Adrenal gland (tissue), 19 donors: ENCODE results near the gene COMT. TPM values are rescaled to one million over a fixed set of nuclear protein-coding genes. Genes with fewer than 3 reads are reported as not detected.

Experiments used
- DNase-seq, 7 donors: peaks; one replicate each; pipeline ENCODE4 v3.0.0-alpha.2; 2019 to 2020
- H3K27ac ChIP-seq, 5 donors: fragments of 200-600 bp; sonication (generic) in 4 of 5; 1 replicate in 3 of 5; 2 replicates in 2 of 5; pipeline versions ENCODE4 v1.5.1 to v1.8.0; 2016 to 2020; ENCODE audit warnings: mild to moderate bottlenecking in 1 of 5
- H3K27me3 ChIP-seq: fragments of 200-600 bp; 2 replicates; pipeline ENCODE4 v1.8.0; 2021
- H3K36me3 ChIP-seq, 2 donors: fragments of 200-600 bp; replicated peaks in 1 of 2; 1 replicate in 1 of 2; 2 replicates in 1 of 2; pipeline versions ENCODE4 v1.5.1 to v1.8.0; 2018 to 2022
- H3K4me1 ChIP-seq, 2 donors: fragments of 200-600 bp; replicated peaks in 1 of 2; 1 replicate in 1 of 2; 2 replicates in 1 of 2; pipeline versions ENCODE4 v1.5.1 to v1.8.0; 2018 to 2021
- H3K4me3 ChIP-seq, 4 donors: fragments of 200-600 bp; sonication (generic) in 3 of 4; one replicate each; pipeline ENCODE4 v1.5.1; 2016 to 2018
- H3K9me3 ChIP-seq, 3 donors: fragments of 200-600 bp; sonication (generic) in 1 of 3; replicated peaks in 1 of 3; 1 replicate in 2 of 3; 2 replicates in 1 of 3; pipeline versions ENCODE4 v1.5.1 to v1.8.0; 2016 to 2021
- POLR2A ChIP-seq, 2 donors: fragments of 450-650 bp; IDR thresholded peaks; one replicate each; pipeline ENCODE4 v1.6.1; 2017; ENCODE audit warnings: antibody characterized with exemption in 2 of 2, mild to moderate bottlenecking in 2 of 2, moderate library complexity in 1 of 2
- WGBS, 4 donors: extraction: QIAGEN DNeasy Blood & Tissue Kit in 2 of 4; methylation state at CpG; one replicate each; pipeline versions ENCODE4 v1.1.5 to v1.1.7; 2013 to 2017; 5-methylcytosine and 5-hydroxymethylcytosine counted together
- intact Hi-C, 2 donors: fragments of 100-400 bp; cut with DNase I; formaldehyde crosslinking; loops; one replicate each; pipeline versions ENCODE4 v1.14.1 to v1.15.0; 2022 to 2023
- long read RNA-seq, 10 donors: library from polyadenylated mRNA in 3 of 10; unstranded in 2 of 10; stranded (forward) in 1 of 10; transcript quantifications; one replicate each; pipeline ENCODE4 v2.0.0 and lab custom pipeline, GENCODE V29; 2021 to 2026
- polyA plus RNA-seq, 3 donors: library from polyadenylated mRNA; stranded (reverse); fragments of 200-250 nt in 2 of 3; fragments of 350-450 nt in 1 of 3; fragmentation: Illumina TruSeq in 1 of 3; extraction: RNeasy Lipid Tissue Mini Kit (QIAGEN cat#74804) in 1 of 3; gene quantifications; one replicate each; pipeline ENCODE4 v1.2.3, GENCODE V29; 2013 to 2014
- total RNA-seq, 9 donors: library from RNA; depleted of rRNA in 4 of 9; stranded (reverse); fragments of >200 nt in 4 of 9; fragments of 120-200 nt in 1 of 9; fragmentation: NEBNext Ultra II Directional in 1 of 9; extraction: Animal tissue kit (Norgen Biotek cat#: 25700) in 1 of 9; gene quantifications; one replicate each; pipeline versions ENCODE4 v1.1.0 to v1.2.4, GENCODE V29; 2013 to 2023
- TF ChIP-seq, protein P1 (sequence below), 6 experiments: fragments of 450-650 bp in 4 of 6; fragments of 200-600 bp in 2 of 6; sonication (generic) in 1 of 6; IDR thresholded peaks; 1 replicate in 5 of 6; 2 replicates in 1 of 6; pipeline versions ENCODE4 v1.5.1 to v1.8.0; 2016 to 2021; ENCODE audit warnings: antibody characterized with exemption in 6 of 6, mild to moderate bottlenecking in 2 of 6, moderate library complexity in 1 of 6
- donor health status: healthy with polysubstance abuse.
- donor health status: Bipolar disorder and iron deficiency.
- donor health status: DM: yes; HTN: yes; CAD: no.
- donor health status: DM: no; HTN: no; CAD: no.
- donor health status: DM: no; HTN: no; CAD: no.
- donor health status: DM: yes; HTN: yes; CAD: no.

The COMT gene
- total RNA-seq = 100 to 1,000 TPM; 268 to 743 (median 469) TPM
- 100 to 1,000 TPM in 1 of 3 donors, 10 to 100 TPM in 2; 51.3 to 220 (median 65.5) TPM for polyA plus RNA-seq
- long read RNA-seq, donor 1, transcript COMT-209 (4 exons, 1,035 nt) = minor isoform, 81 of 290 reads
- long read RNA-seq, donor 1, transcript COMT-203 (5 exons, 2,217 nt) = minor isoform, 5 of 290 reads
- long read RNA-seq, donor 1, transcript COMT-202 (6 exons, 2,437 nt) = major isoform, 126 of 290 reads
- long read RNA-seq, donor 1, partial matches to known transcripts = 73 of 290 reads
- long read RNA-seq, donor 1, other reads (novel, unspliced or antisense) = 0 of 290 reads
- long read RNA-seq, donor 2, transcript COMT-203 (5 exons, 2,217 nt) = minor isoform, 8 of 241 reads
- long read RNA-seq, donor 2, transcript COMT-209 (4 exons, 1,035 nt) = minor isoform, 57 of 241 reads
- long read RNA-seq, donor 2, transcript COMT-210 (3 exons, 546 nt) = minor isoform, 8 of 241 reads
- long read RNA-seq, donor 2, transcript COMT-202 (6 exons, 2,437 nt) = major isoform, 93 of 241 reads
- long read RNA-seq, donor 2, partial matches to known transcripts = 68 of 241 reads
- long read RNA-seq, donor 2, other reads (novel, unspliced or antisense) = 7 of 241 reads
- long read RNA-seq, donor 3, transcript COMT-209 (4 exons, 1,035 nt) = minor isoform, 17 of 189 reads
- long read RNA-seq, donor 3, transcript COMT-203 (5 exons, 2,217 nt) = minor isoform, 7 of 189 reads
- long read RNA-seq, donor 3, transcript COMT-202 (6 exons, 2,437 nt) = major isoform, 84 of 189 reads
- long read RNA-seq, donor 3, partial matches to known transcripts = 73 of 189 reads
- long read RNA-seq, donor 3, other reads (novel, unspliced or antisense) = 6 of 189 reads
- long read RNA-seq, donor 4, transcript COMT-209 (4 exons, 1,035 nt) = minor isoform, 8 of 268 reads
- long read RNA-seq, donor 4, transcript COMT-205 (6 exons, 1,339 nt) = minor isoform, 46 of 268 reads
- long read RNA-seq, donor 4, transcript COMT-202 (6 exons, 2,437 nt) = major isoform, 172 of 268 reads
- long read RNA-seq, donor 4, partial matches to known transcripts = 30 of 268 reads
- long read RNA-seq, donor 4, other reads (novel, unspliced or antisense) = 11 of 268 reads
- long read RNA-seq, donor 5, transcript COMT-209 (4 exons, 1,035 nt) = minor isoform, 9 of 600 reads
- long read RNA-seq, donor 5, transcript COMT-204 (6 exons, 1,548 nt) = minor isoform, 9 of 600 reads
- long read RNA-seq, donor 5, transcript COMT-205 (6 exons, 1,339 nt) = minor isoform, 65 of 600 reads
- long read RNA-seq, donor 5, transcript COMT-202 (6 exons, 2,437 nt) = major isoform, 439 of 600 reads
- long read RNA-seq, donor 5, partial matches to known transcripts = 39 of 600 reads
- long read RNA-seq, donor 5, other reads (novel, unspliced or antisense) = 37 of 600 reads
- long read RNA-seq, donor 6, transcript COMT-209 (4 exons, 1,035 nt) = minor isoform, 25 of 238 reads
- long read RNA-seq, donor 6, transcript COMT-205 (6 exons, 1,339 nt) = minor isoform, 37 of 238 reads
- long read RNA-seq, donor 6, transcript COMT-202 (6 exons, 2,437 nt) = major isoform, 127 of 238 reads
- long read RNA-seq, donor 6, partial matches to known transcripts = 27 of 238 reads
- long read RNA-seq, donor 6, other reads (novel, unspliced or antisense) = 22 of 238 reads
- long read RNA-seq, donor 7, transcript COMT-203 (5 exons, 2,217 nt) = minor isoform, 13 of 192 reads
- long read RNA-seq, donor 7, transcript COMT-202 (6 exons, 2,437 nt) = major isoform, 75 of 192 reads
- long read RNA-seq, donor 7, transcript COMT-209 (4 exons, 1,035 nt) = minor isoform, 30 of 192 reads
- long read RNA-seq, donor 7, partial matches to known transcripts = 69 of 192 reads
- long read RNA-seq, donor 7, other reads (novel, unspliced or antisense) = 0 of 192 reads
- long read RNA-seq, donor 8, transcript COMT-209 (4 exons, 1,035 nt) = minor isoform, 102 of 445 reads
- long read RNA-seq, donor 8, transcript COMT-202 (6 exons, 2,437 nt) = major isoform, 176 of 445 reads
- long read RNA-seq, donor 8, transcript COMT-203 (5 exons, 2,217 nt) = minor isoform, 13 of 445 reads
- long read RNA-seq, donor 8, transcript COMT-210 (3 exons, 546 nt) = minor isoform, 6 of 445 reads
- long read RNA-seq, donor 8, partial matches to known transcripts = 139 of 445 reads
- long read RNA-seq, donor 8, other reads (novel, unspliced or antisense) = 5 of 445 reads
- long read RNA-seq, donor 9, transcript COMT-203 (5 exons, 2,217 nt) = minor isoform, 12 of 198 reads
- long read RNA-seq, donor 9, transcript COMT-202 (6 exons, 2,437 nt) = major isoform, 113 of 198 reads
- long read RNA-seq, donor 9, transcript COMT-209 (4 exons, 1,035 nt) = minor isoform, 26 of 198 reads
- long read RNA-seq, donor 9, transcript COMT-210 (3 exons, 546 nt) = minor isoform, 5 of 198 reads
- long read RNA-seq, donor 9, partial matches to known transcripts = 41 of 198 reads
- long read RNA-seq, donor 9, other reads (novel, unspliced or antisense) = 0 of 198 reads
- long read RNA-seq, donor 10, transcript COMT-209 (4 exons, 1,035 nt) = minor isoform, 42 of 254 reads
- long read RNA-seq, donor 10, transcript COMT-203 (5 exons, 2,217 nt) = minor isoform, 22 of 254 reads
- long read RNA-seq, donor 10, transcript COMT-202 (6 exons, 2,437 nt) = major isoform, 84 of 254 reads
- long read RNA-seq, donor 10, partial matches to known transcripts = 99 of 254 reads
- long read RNA-seq, donor 10, other reads (novel, unspliced or antisense) = 5 of 254 reads

DNA sequence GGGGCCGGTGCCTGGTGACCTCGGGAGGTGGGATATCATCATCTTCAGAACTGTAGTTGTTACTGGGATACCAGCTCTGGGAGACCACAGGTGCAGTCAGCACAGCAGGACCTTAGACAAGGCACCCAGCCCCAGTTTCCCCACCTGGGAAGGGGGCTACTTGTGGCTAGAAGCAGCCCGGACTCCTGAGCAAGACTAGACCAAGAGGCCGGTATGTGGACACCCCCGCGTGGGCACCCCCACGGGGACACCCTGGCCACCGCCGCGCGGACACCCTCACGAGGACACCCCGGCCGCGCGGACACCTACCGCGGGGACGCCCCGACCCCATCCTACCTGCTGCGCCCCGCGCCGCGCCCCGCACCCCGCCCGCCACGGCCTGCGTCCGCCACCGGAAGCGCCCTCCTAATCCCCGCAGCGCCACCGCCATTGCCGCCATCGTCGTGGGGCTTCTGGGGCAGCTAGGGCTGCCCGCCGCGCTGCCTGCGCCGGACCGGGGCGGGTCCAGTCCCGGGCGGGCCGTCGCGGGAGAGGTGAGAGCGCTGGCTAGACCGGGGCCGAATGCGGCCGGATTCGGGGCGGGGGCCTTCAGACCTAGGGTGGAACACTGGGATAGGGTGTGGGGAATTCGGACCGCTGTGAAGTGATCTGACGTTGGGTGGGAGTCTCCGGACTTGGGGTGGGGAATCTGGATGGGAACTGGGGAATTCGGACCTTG, at the start of gene COMT, which contains the start of gene TXNRD2:
Gene COMT (plus strand): TSS at position 408 of the 718 bp plus-strand sequence. CDS start 20,755 bp downstream, outside the sequence.
Gene TXNRD2 (minus strand): TSS at position 454 of the 718 bp plus-strand sequence. CDS start 15 bp downstream, at position 439.
- intact Hi-C loops = no loop called here
- Histone ChIP-seq H3K9me3 (no peaks in the 10 kb centered on the region), H3K27me3 (no peaks in the 10 kb centered on the region), H3K27ac (peak within 1 kb of the TSS; percentile 85 to 97 (median 95)), H3K36me3 (no peaks in the 10 kb centered on the region), H3K4me1 (peaks cover 33 to 45% of the 10 kb centered on the region in 2 donors), H3K4me3 (peak within 1 kb of the TSS; percentile 46 to 83 (median 82))
- peak; percentile 48 to 76 for TF ChIP-seq POLR2A (IDR thresholded peaks at IDR 0.05)
- TF ChIP-seq, protein P1, sequence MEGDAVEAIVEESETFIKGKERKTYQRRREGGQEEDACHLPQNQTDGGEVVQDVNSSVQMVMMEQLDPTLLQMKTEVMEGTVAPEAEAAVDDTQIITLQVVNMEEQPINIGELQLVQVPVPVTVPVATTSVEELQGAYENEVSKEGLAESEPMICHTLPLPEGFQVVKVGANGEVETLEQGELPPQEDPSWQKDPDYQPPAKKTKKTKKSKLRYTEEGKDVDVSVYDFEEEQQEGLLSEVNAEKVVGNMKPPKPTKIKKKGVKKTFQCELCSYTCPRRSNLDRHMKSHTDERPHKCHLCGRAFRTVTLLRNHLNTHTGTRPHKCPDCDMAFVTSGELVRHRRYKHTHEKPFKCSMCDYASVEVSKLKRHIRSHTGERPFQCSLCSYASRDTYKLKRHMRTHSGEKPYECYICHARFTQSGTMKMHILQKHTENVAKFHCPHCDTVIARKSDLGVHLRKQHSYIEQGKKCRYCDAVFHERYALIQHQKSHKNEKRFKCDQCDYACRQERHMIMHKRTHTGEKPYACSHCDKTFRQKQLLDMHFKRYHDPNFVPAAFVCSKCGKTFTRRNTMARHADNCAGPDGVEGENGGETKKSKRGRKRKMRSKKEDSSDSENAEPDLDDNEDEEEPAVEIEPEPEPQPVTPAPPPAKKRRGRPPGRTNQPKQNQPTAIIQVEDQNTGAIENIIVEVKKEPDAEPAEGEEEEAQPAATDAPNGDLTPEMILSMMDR (IDR thresholded peaks at IDR 0.05) = no peak
- peak in 6 of 7 donors; percentile 52 to 70 (median 64) for DNase-seq
- 0 to 4% (median 1%) methylated on average over 4 to 63 of the region's 63 CpGs for WGBS, 4 donors

DNA sequence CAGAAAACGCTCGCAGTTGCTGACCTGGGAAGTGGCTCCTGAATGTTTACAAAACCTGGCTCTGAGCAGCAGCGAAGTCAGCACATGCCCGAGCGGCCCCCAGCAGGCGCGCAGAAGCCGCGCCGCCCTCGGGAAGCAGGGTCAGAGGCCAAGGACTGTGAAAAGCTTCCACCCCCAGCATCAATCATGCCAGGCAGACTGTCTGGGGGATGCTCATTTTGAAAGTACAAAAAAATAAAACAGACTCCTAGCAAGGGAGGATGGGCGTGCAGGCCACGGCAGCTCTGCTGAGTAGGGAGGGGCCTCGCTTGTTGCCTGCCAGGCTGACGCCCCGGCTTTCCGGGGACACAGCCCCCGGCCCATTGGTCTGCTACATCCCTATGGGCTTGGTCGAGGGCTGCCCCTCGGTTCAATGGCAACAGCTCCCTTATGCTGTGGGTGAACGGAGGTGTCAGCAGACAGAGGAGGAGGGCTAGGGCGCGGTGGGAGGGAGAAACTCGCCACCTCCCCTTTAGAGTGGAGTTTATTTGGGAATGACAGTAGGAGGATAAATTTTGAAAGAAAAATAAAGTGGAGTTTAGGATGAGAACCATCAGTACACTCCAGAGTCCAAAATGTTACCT, 49.2 kb upstream of the COMT start:
- peaks cover 0 to 8% of the 10 kb centered on the region in 2 donors for H3K36me3 ChIP-seq
- no peaks in the 10 kb centered on the region for H3K4me1 ChIP-seq
- no peak for DNase-seq
- no peak overlapping the region for H3K4me3 ChIP-seq
- peak overlapping the region in 1 of 5 donors; percentile 40 for H3K27ac ChIP-seq
- H3K9me3 ChIP-seq = no peaks in the 10 kb centered on the region
- WGBS, 4 donors = 61 to 64% (median 62%) methylated on average over 22 to 24 of the region's 24 CpGs
- intact Hi-C loops = no loop called here
- H3K27me3 ChIP-seq = no peaks in the 10 kb centered on the region
- TF ChIP-seq, protein P1 (IDR thresholded peaks at IDR 0.05) = no peak
- no peak for TF ChIP-seq POLR2A (IDR thresholded peaks at IDR 0.05)
